Measurements from ENCODE around the gene FOSL1.
"Not testable (repeated sequence)": the region's sequence is repeated elsewhere in the genome, so short reads cannot be mapped to it uniquely, and the experiment has no call there.

FOSL1 gene

DNA sequence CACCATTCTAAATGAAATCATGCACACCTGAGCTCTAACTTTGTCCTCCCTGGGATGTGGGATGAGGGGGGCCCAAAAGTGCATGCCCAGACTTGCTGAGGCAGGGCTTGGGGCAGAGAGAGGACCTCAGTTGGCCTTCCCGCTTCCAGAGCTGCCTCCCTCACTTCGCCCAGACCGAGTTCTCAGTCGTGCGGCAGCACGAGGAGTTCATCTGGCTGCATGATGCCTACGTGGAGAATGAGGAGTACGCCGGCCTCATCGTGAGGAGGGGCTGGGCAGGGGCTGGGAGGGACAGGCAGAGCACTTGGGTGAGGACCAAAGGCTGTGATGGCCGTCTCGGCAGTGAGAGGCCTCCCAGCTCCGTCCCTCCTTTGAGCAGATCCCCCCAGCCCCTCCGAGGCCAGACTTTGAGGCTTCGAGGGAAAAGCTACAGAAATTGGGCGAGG is 50.4 kb downstream of the FOSL1 start:
- DNase-seq = no peak

DNA sequence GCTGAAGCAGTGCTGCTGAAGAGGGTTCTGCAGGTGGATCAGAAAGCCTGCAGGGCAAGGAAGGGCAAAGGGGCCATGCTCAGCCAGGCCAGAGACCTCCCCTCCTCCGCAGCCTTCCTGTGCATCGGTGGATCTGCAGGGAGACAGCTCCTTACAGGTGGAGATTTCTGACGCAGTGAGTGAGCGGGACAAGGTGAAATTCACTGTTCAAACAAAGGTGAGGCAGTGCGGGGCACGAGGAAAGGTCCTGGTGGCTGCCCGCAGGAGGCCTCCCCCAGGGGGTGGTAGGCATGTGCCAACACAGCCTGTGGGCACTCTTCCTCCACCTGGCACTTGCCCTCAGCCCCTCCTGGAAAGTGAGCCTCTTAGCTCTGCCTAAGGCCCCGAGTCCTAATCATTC is 50.8 kb downstream of the FOSL1 start:
- DNase-seq = no peak

DNA sequence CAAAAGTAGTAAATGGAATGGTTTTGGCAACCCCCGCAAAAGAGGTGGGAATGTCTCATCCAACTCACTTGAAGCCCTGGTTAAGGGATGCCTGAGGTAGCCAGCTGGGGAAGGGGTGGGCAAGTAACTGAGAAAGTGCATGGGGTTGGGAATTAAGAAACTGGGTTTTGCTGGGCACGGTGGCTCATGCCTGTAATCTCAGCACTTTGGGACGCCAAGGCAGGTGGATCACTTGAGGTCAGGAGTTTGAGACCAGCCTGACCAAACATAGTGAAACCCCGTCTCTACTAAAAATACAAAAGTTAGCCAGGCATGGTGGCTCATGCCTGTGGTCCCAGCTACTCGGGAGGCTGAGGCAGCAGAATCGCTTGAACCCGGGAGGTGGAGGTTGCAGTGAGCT is 51.5 kb downstream of the FOSL1 start:
- DNase-seq = not testable (repeated sequence)

DNA sequence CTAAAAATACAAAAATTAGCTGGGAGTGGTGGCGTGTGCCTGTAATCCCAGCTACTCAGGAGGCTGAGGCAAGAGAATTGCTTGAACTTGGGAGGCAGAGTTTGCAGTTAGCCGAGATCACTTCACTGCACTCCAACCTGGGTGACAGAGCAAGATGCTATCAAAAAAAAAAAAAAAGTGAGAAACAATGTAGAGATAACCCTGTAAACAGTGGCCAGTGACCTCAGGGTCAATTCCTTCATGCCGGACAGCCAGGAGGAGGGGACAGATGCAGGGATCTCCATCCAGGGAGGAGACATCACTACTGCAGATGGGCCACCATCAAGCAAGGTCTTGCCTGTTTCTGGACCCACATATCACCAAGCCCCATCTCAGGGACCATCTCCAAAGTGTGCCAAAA is 52.4 kb downstream of the FOSL1 start:
- DNase-seq = no peak

DNA sequence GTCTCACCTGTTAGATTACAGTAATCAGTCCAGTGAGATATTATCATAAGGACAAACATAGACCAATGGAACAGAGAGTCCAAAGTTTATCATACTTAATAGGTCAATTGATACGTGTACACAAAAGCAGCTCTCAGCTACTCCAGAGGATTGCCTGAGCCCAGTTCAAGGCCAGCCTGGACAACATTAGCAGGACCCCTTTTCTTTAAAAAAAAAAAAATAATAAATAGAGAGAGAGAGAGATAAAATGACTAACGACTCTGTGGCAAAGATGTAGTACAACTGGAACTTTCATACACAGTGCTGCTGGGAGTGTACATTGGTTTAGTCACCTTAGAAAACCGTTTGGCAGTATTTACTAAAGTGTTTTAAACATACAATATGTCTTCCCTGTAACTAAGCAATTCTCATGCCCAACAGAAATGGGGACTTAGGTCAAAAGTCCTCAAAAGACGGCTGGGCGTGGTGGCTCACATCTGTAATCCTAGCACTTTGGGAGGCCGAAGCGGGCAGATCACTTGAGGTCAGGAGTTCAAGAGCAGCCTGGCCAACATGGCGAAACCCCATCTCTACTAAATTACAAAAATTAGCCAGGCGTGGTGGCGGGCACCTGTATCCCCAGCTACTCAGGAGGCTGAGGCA is 55.8 kb downstream of the FOSL1 start:
- DNase-seq = no peak

DNA sequence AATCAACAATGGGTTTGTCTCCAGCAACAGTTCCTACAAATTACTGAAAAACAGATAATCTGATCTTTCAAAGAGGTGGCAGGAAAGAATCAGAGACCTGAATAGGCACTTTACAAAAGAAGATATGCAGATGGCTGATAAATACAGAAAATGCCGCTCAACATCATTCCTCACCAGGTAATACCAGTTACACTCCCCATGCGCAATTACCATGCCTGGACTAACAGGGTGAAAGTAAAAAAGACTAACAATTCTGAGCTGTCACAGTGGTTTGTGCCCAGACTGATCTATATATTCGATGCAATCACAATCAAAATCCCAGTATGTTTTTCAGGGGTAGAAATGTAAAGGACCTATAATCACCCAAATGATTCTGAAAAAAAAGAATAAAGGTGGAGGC is 56.4 kb downstream of the FOSL1 start:
- no peak for DNase-seq

DNA sequence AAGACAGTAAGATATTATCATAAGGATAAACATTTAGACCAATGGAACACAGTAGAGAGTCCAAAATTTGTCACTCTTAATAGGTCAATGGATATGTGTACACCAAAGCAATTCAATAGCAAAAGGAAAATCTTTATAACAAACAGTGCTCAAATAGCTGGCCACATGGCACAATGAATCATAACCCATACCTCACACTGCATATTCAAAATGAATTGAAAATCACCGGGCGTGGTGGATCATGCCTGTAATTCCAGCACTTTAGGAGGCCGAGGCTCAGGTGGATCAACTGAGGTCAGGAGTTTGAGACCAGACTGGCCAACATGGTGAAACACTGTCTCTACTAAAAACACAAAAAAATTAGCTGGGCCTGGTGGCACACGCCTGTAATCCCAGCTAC is 58.0 kb downstream of the FOSL1 start:
- DNase-seq = no peak

All from CD4-positive, alpha-beta T cell treated with Interferon gamma for 1 hour (primary cell).